Neural progenitor cell (in vitro differentiated cells): ENCODE results near the gene FUT3. TPM values are rescaled to one million over a fixed set of nuclear protein-coding genes. Genes with fewer than 3 reads are reported as not detected.
"Not testable (repeated sequence)": the region's sequence is repeated elsewhere in the genome, so short reads cannot be mapped to it uniquely, and the experiment has no call there.

Experiments
- DNase-seq: peaks from one replicate; pipeline ENCODE4 v3.0.0-alpha.2; 2016; ENCODE audit warnings: low spot score
- H2AFZ ChIP-seq: fragments of 200-600 bp; sonication (generic); replicated peaks from 2 replicates; pipeline ENCODE4 v1.6.1; 2016; ENCODE audit warnings: antibody characterized with exemption
- H3F3A ChIP-seq: fragments of 200-600 bp; sonication (generic); 2 replicates; pipeline ENCODE4 v1.6.1; 2016; ENCODE audit warnings: antibody characterized with exemption, low read depth
- H3K27ac ChIP-seq: fragments of 200-600 bp; sonication (generic); 2 replicates; pipeline ENCODE4 v1.5.1; 2016; ENCODE audit warnings: mild to moderate bottlenecking
- H3K27me3 ChIP-seq: fragments of 200-600 bp; sonication (generic); 2 replicates; pipeline ENCODE4 v1.6.1; 2016; ENCODE audit warnings: mild to moderate bottlenecking, moderate library complexity
- H3K36me3 ChIP-seq: fragments of 200-600 bp; sonication (generic); 2 replicates; pipeline ENCODE4 v1.5.1; 2016
- H3K4me1 ChIP-seq: fragments of 200-600 bp; sonication (generic); 2 replicates; pipeline ENCODE4 v1.6.1; 2016; ENCODE audit warnings: mixed run types
- H3K4me2 ChIP-seq: fragments of 200-600 bp; sonication (generic); 2 replicates; pipeline ENCODE4 v1.6.1; 2016
- H3K4me3 ChIP-seq: fragments of 200-600 bp; sonication (generic); 2 replicates; pipeline ENCODE4 v1.5.1; 2016
- H3K79me2 ChIP-seq: fragments of 200-600 bp; sonication (generic); 2 replicates; pipeline ENCODE4 v1.6.1; 2016; ENCODE audit warnings: low read depth
- H3K9ac ChIP-seq: fragments of 200-600 bp; sonication (generic); 2 replicates; pipeline ENCODE4 v1.6.1; 2016
- H3K9me3 ChIP-seq: fragments of 200-600 bp; sonication (generic); 2 replicates; pipeline ENCODE4 v1.5.1; 2016; ENCODE audit warnings: low read depth
- H4K20me1 ChIP-seq: fragments of 200-600 bp; sonication (generic); 2 replicates; pipeline ENCODE4 v1.6.1; 2016; ENCODE audit warnings: low read depth
- H3K27ac Mint-ChIP-seq: 3 replicates; pipeline ENCODE4 v1.8.0; 2021; ENCODE audit warnings: mixed read lengths
- H3K27me3 Mint-ChIP-seq: 2 replicates; pipeline ENCODE4 v1.8.0; 2022; ENCODE audit warnings: low read depth, mild to moderate bottlenecking, inconsistent platforms, moderate library complexity, mixed read lengths; ENCODE audit not compliant: insufficient read depth
- H3K36me3 Mint-ChIP-seq: 3 replicates; pipeline ENCODE4 v1.8.0; 2021; ENCODE audit warnings: mixed read lengths
- H3K4me1 Mint-ChIP-seq: 3 replicates; pipeline ENCODE4 v1.8.0; 2021; ENCODE audit warnings: mixed read lengths
- H3K4me3 Mint-ChIP-seq: 3 replicates; pipeline ENCODE4 v1.8.0; 2021; ENCODE audit warnings: mild to moderate bottlenecking, moderate library complexity, mixed read lengths
- H3K9me3 Mint-ChIP-seq: 3 replicates; pipeline ENCODE4 v1.8.0; 2020; ENCODE audit warnings: mixed read lengths
- CTCF ChIP-seq: fragments of 200-600 bp; sonication (generic); IDR thresholded peaks from 2 replicates; pipeline ENCODE4 v1.5.1; 2017; ENCODE audit warnings: antibody characterized with exemption, mild to moderate bottlenecking
- EZH2 ChIP-seq: fragments of 200-600 bp; sonication (generic); IDR thresholded peaks from 2 replicates; pipeline ENCODE4 v1.6.1; 2017; ENCODE audit warnings: antibody characterized with exemption, mild to moderate bottlenecking, moderate library complexity
- EZH2phosphoT487 ChIP-seq: fragments of 200-600 bp; sonication (generic); IDR thresholded peaks from 2 replicates; pipeline ENCODE4 v1.6.1; 2017; ENCODE audit warnings: antibody characterized with exemption
- total RNA-seq: library from RNA; depleted of rRNA; stranded (reverse); fragments of >200 nt; gene quantifications from 2 replicates; pipeline ENCODE4 v1.2.3, GENCODE V29; 2015; ENCODE audit warnings: low replicate concordance

FUT3 gene
- total RNA-seq, 1 donor from 2014 or later = not detected

GRCh38 chr19:5843295-5843927 lies 7.8 kb downstream of the FUT3 start:
- Mint-ChIP-seq H3K4me3 (no peak overlapping the region), H3K27ac (no peak overlapping the region), H3K36me3 (no peaks in the 10 kb centered on the region), H3K27me3 (peaks cover 11% of the 10 kb centered on the region), H3K4me1 (no peaks in the 10 kb centered on the region), H3K9me3 (peaks cover 6% of the 10 kb centered on the region)
- no peak for DNase-seq
- Histone ChIP-seq H3K4me3 (no peak overlapping the region), H4K20me1 (no peaks in the 10 kb centered on the region), H3K4me2 (no peak overlapping the region), H3K27me3 (no peaks in the 10 kb centered on the region), H3F3A (no peaks in the 10 kb centered on the region), H3K9me3 (no peaks in the 10 kb centered on the region), H3K9ac (no peak overlapping the region), H3K27ac (no peak overlapping the region), H3K4me1 (no peaks in the 10 kb centered on the region), H2AFZ (no peak overlapping the region), H3K36me3 (no peaks in the 10 kb centered on the region), H3K79me2 (no peaks in the 10 kb centered on the region)
- TF ChIP-seq EZH2phosphoT487 (no peak), EZH2 (no peak), CTCF (no peak)

- H3K4me1 ChIP-seq = not testable (repeated sequence)
These were observed 9.5 kb downstream of the FUT3 start for GRCh38 chr19:5841735-5842111.

GRCh38 chr19:5839065-5840017 lies 11.9 kb downstream of the FUT3 start, which contains the start of gene FUT6:
FUT6 (minus strand) TSS chr19:5839702; CDS start chr19:5832567, 7,135 bp downstream.
- peaks cover 10% of the 10 kb centered on the region for H3K27me3 Mint-ChIP-seq
- Histone ChIP-seq H3K27me3 (peaks cover 16% of the 10 kb centered on the region), H3K27ac (no peak within 1 kb of the TSS), H3K9ac (no peak within 1 kb of the TSS), H4K20me1 (no peaks in the 10 kb centered on the region), H3K36me3 (no peaks in the 10 kb centered on the region), H3K9me3 (no peaks in the 10 kb centered on the region), H3K4me1 (no peaks in the 10 kb centered on the region), H3K4me3 (no peak within 1 kb of the TSS), H3K79me2 (no peaks in the 10 kb centered on the region), H3F3A (no peaks in the 10 kb centered on the region), H2AFZ (no peak within 1 kb of the TSS), H3K4me2 (no peak within 1 kb of the TSS)
- H3K9me3 Mint-ChIP-seq = no peaks in the 10 kb centered on the region
- H3K4me1 Mint-ChIP-seq = no peaks in the 10 kb centered on the region
- TF ChIP-seq EZH2phosphoT487 = no peak
- H3K36me3 Mint-ChIP-seq = no peaks in the 10 kb centered on the region
- H3K4me3 Mint-ChIP-seq = peak within 1 kb of the TSS; percentile 15
- no peak for DNase-seq
- H3K27ac Mint-ChIP-seq = no peak within 1 kb of the TSS

More at GRCh38 chr19:5841735-5842111, 9.5 kb downstream of the FUT3 start:
- H3K36me3 Mint-ChIP-seq, H3K4me2 ChIP-seq, H3K27me3 ChIP-seq, H3K27ac Mint-ChIP-seq, H3K36me3 ChIP-seq, H3K79me2 ChIP-seq, H3F3A ChIP-seq, H3K9me3 ChIP-seq, H3K4me3 Mint-ChIP-seq, H3K9me3 Mint-ChIP-seq, H4K20me1 ChIP-seq, H2AFZ ChIP-seq, H3K4me1 Mint-ChIP-seq, H3K4me3 ChIP-seq, H3K27ac ChIP-seq, H3K9ac ChIP-seq, DNase-seq: not testable (repeated sequence)
- peaks cover 13% of the 10 kb centered on the region for H3K27me3 Mint-ChIP-seq

GRCh38 chr19:5838353-5839064 lies 12.7 kb downstream of the FUT3 start:
- Histone ChIP-seq H3F3A (no peaks in the 10 kb centered on the region), H3K4me1 (no peaks in the 10 kb centered on the region), H3K4me3 (no peak overlapping the region), H4K20me1 (no peaks in the 10 kb centered on the region), H2AFZ (no peak overlapping the region), H3K27me3 (peaks cover 19% of the 10 kb centered on the region), H3K27ac (no peak overlapping the region), H3K36me3 (no peaks in the 10 kb centered on the region), H3K9me3 (no peaks in the 10 kb centered on the region), H3K79me2 (no peaks in the 10 kb centered on the region), H3K4me2 (no peak overlapping the region), H3K9ac (no peak overlapping the region)
- peaks cover 9% of the 10 kb centered on the region for H3K27me3 Mint-ChIP-seq
- H3K4me1 Mint-ChIP-seq = no peaks in the 10 kb centered on the region
- no peak overlapping the region for H3K27ac Mint-ChIP-seq
- H3K36me3 Mint-ChIP-seq = no peaks in the 10 kb centered on the region
- no peak for TF ChIP-seq EZH2
- no peak for TF ChIP-seq EZH2phosphoT487
- TF ChIP-seq CTCF = no peak
- H3K9me3 Mint-ChIP-seq = no peaks in the 10 kb centered on the region
- no peak overlapping the region for H3K4me3 Mint-ChIP-seq
- no peak for DNase-seq
